NT2/D1 (cell line): ENCODE data around the gene ACSF2.

Experiments
- DNase-seq: peaks from one replicate; pipeline ENCODE4 v3.0.0-alpha.2; 2011; ENCODE audit warnings: low read depth, low spot score
- H3K27me3 ChIP-seq: 2 replicates; pipeline ENCODE4 v1.6.0; 2011; ENCODE audit warnings: mild to moderate bottlenecking; ENCODE audit not compliant: insufficient read length, insufficient read depth
- H3K36me3 ChIP-seq: 2 replicates; pipeline ENCODE4 v1.6.1; 2011; ENCODE audit warnings: mild to moderate bottlenecking, low read length, mixed read lengths; ENCODE audit not compliant: insufficient read depth, insufficient read length
- H3K4me1 ChIP-seq: 2 replicates; pipeline ENCODE4 v1.5.1; 2011; ENCODE audit not compliant: insufficient read depth, insufficient read length
- H3K4me3 ChIP-seq: 2 replicates; pipeline ENCODE4 v1.5.1; 2011; ENCODE audit warnings: low read depth; ENCODE audit not compliant: insufficient read length
- H3K9ac ChIP-seq: 2 replicates; pipeline ENCODE4 v1.6.0; 2011; ENCODE audit warnings: low read depth; ENCODE audit not compliant: insufficient read length
- H3K9me3 ChIP-seq: 2 replicates; pipeline ENCODE4 v1.5.1; 2011; ENCODE audit warnings: mild to moderate bottlenecking, low read length; ENCODE audit not compliant: insufficient read depth
- SUZ12 ChIP-seq: IDR thresholded peaks from 2 replicates; pipeline ENCODE4 v1.6.1; 2011; ENCODE audit not compliant: insufficient read length, insufficient read depth; ENCODE audit errors: extremely low read depth
- YY1 ChIP-seq: IDR thresholded peaks from 2 replicates; pipeline ENCODE4 v1.6.1; 2011; ENCODE audit not compliant: insufficient read length, insufficient read depth
- ZNF274 ChIP-seq: IDR thresholded peaks from 2 replicates; pipeline ENCODE4 v1.6.1; 2011; ENCODE audit warnings: mild to moderate bottlenecking, low read depth, low read length

ACSF2 gene

GRCh38 chr17:50430821-50431618, 5.0 kb downstream of the ACSF2 start:
- H3K27me3 ChIP-seq = no peaks in the 10 kb centered on the region
- no peak overlapping the region for H3K4me3 ChIP-seq
- no peaks in the 10 kb centered on the region; the same call in 1 of the 2 replicates for H3K9me3 ChIP-seq
- peaks cover 2% of the 10 kb centered on the region for H3K4me1 ChIP-seq
- DNase-seq = no peak
- peaks cover 4% of the 10 kb centered on the region for H3K36me3 ChIP-seq
- TF ChIP-seq YY1 (no peak), ZNF274 (no peak), SUZ12 (no peak)
- no peak overlapping the region for H3K9ac ChIP-seq

- Histone ChIP-seq H3K4me3 (no peak overlapping the region), H3K4me1 (peaks cover 2% of the 10 kb centered on the region), H3K9me3 (no peaks in the 10 kb centered on the region; the same call in 1 of the 2 replicates), H3K9ac (no peak overlapping the region), H3K36me3 (peaks cover 4% of the 10 kb centered on the region), H3K27me3 (no peaks in the 10 kb centered on the region)
- DNase-seq = no peak
- TF ChIP-seq ZNF274 = no peak
- no peak for TF ChIP-seq YY1
- TF ChIP-seq SUZ12 = no peak
These were observed 6.2 kb downstream of the ACSF2 start for GRCh38 chr17:50432125-50432762.

- DNase-seq = no peak
- no peak overlapping the region for H3K9ac ChIP-seq
- TF ChIP-seq ZNF274 (no peak), YY1 (no peak), SUZ12 (no peak)
- H3K27me3 ChIP-seq = no peaks in the 10 kb centered on the region
- H3K36me3 ChIP-seq = peaks cover 6% of the 10 kb centered on the region
- no peaks in the 10 kb centered on the region for H3K9me3 ChIP-seq
- H3K4me1 ChIP-seq = peaks cover 8% of the 10 kb centered on the region
- no peak overlapping the region for H3K4me3 ChIP-seq
These were observed 11.4 kb downstream of the ACSF2 start for GRCh38 chr17:50437409-50437808.

GRCh38 chr17:50439008-50439407, 13.0 kb downstream of the ACSF2 start:
- H3K9me3 ChIP-seq = no peaks in the 10 kb centered on the region
- TF ChIP-seq YY1 (no peak), SUZ12 (no peak), ZNF274 (no peak)
- peaks cover 6% of the 10 kb centered on the region for H3K36me3 ChIP-seq
- H3K4me1 ChIP-seq = peaks cover 8% of the 10 kb centered on the region
- no peak overlapping the region for H3K9ac ChIP-seq
- H3K4me3 ChIP-seq = no peak overlapping the region
- no peak for DNase-seq
- no peaks in the 10 kb centered on the region for H3K27me3 ChIP-seq

- Histone ChIP-seq H3K36me3 (peaks cover 6% of the 10 kb centered on the region), H3K4me1 (peaks cover 8% of the 10 kb centered on the region), H3K27me3 (no peaks in the 10 kb centered on the region), H3K9ac (no peak overlapping the region), H3K9me3 (no peaks in the 10 kb centered on the region), H3K4me3 (no peak overlapping the region)
- DNase-seq = no peak
- TF ChIP-seq SUZ12 = no peak
- no peak for TF ChIP-seq ZNF274
- no peak for TF ChIP-seq YY1
These were observed 14.3 kb downstream of the ACSF2 start for GRCh38 chr17:50440172-50440837.

GRCh38 chr17:50440838-50441829, 15.1 kb downstream of the ACSF2 start:
- Histone ChIP-seq H3K36me3 (peaks cover 6% of the 10 kb centered on the region), H3K9me3 (no peaks in the 10 kb centered on the region), H3K27me3 (no peaks in the 10 kb centered on the region), H3K4me1 (peaks cover 8% of the 10 kb centered on the region), H3K9ac (no peak overlapping the region), H3K4me3 (no peak overlapping the region)
- DNase-seq = no peak
- no peak for TF ChIP-seq SUZ12
- no peak for TF ChIP-seq ZNF274
- TF ChIP-seq YY1 = no peak
